ENCODE data around the gene TMEM115. TPM values are rescaled to one million over a fixed set of nuclear protein-coding genes. Genes with fewer than 3 reads are reported as not detected.
A peak's percentile ranks its signal among the peaks of the same experiment; 100 is the strongest.

The TMEM115 gene
- total and polyA plus RNA-seq, 10 of the 15 experiments (the other 5 are each of a cell fraction or from before 2014, with no cell fraction given), result 1.9 to 18.7 (median 13.2) TPM

GRCh38 chr3:50321336-50322114, 37.8 kb downstream of the TMEM115 start (continued):
- TF ChIP-seq, protein P1, sequence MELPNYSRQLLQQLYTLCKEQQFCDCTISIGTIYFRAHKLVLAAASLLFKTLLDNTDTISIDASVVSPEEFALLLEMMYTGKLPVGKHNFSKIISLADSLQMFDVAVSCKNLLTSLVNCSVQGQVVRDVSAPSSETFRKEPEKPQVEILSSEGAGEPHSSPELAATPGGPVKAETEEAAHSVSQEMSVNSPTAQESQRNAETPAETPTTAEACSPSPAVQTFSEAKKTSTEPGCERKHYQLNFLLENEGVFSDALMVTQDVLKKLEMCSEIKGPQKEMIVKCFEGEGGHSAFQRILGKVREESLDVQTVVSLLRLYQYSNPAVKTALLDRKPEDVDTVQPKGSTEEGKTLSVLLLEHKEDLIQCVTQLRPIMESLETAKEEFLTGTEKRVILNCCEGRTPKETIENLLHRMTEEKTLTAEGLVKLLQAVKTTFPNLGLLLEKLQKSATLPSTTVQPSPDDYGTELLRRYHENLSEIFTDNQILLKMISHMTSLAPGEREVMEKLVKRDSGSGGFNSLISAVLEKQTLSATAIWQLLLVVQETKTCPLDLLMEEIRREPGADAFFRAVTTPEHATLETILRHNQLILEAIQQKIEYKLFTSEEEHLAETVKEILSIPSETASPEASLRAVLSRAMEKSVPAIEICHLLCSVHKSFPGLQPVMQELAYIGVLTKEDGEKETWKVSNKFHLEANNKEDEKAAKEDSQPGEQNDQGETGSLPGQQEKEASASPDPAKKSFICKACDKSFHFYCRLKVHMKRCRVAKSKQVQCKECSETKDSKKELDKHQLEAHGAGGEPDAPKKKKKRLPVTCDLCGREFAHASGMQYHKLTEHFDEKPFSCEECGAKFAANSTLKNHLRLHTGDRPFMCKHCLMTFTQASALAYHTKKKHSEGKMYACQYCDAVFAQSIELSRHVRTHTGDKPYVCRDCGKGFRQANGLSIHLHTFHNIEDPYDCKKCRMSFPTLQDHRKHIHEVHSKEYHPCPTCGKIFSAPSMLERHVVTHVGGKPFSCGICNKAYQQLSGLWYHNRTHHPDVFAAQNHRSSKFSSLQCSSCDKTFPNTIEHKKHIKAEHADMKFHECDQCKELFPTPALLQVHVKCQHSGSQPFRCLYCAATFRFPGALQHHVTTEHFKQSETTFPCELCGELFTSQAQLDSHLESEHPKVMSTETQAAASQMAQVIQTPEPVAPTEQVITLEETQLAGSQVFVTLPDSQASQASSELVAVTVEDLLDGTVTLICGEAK (IDR thresholded peaks at IDR 0.05; ENCODE audit: borderline replicate concordance), result peak; percentile 82; the same call in 1 of the 2 replicates
- TF ChIP-seq CHD2 (IDR thresholded peaks at IDR 0.05; ENCODE audit: borderline replicate concordance, low read depth, low read length), result peak; percentile 46
- TF ChIP-seq, protein P2, sequence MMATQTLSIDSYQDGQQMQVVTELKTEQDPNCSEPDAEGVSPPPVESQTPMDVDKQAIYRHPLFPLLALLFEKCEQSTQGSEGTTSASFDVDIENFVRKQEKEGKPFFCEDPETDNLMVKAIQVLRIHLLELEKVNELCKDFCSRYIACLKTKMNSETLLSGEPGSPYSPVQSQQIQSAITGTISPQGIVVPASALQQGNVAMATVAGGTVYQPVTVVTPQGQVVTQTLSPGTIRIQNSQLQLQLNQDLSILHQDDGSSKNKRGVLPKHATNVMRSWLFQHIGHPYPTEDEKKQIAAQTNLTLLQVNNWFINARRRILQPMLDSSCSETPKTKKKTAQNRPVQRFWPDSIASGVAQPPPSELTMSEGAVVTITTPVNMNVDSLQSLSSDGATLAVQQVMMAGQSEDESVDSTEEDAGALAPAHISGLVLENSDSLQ (IDR thresholded peaks at IDR 0.05), result peak; percentile 10; the same call in 1 of the 2 replicates
- TF ChIP-seq KLF5 (IDR thresholded peaks at IDR 0.05; ENCODE audit: partially characterized antibody), result peak; percentile 100
- no peak for TF ChIP-seq EP300 (IDR thresholded peaks at IDR 0.05; ENCODE audit: borderline replicate concordance in 1 of 2, control insufficient read depth in 1 of 2, low read depth in 2 of 2, low read length in 2 of 2)
- TF ChIP-seq, protein P3, sequence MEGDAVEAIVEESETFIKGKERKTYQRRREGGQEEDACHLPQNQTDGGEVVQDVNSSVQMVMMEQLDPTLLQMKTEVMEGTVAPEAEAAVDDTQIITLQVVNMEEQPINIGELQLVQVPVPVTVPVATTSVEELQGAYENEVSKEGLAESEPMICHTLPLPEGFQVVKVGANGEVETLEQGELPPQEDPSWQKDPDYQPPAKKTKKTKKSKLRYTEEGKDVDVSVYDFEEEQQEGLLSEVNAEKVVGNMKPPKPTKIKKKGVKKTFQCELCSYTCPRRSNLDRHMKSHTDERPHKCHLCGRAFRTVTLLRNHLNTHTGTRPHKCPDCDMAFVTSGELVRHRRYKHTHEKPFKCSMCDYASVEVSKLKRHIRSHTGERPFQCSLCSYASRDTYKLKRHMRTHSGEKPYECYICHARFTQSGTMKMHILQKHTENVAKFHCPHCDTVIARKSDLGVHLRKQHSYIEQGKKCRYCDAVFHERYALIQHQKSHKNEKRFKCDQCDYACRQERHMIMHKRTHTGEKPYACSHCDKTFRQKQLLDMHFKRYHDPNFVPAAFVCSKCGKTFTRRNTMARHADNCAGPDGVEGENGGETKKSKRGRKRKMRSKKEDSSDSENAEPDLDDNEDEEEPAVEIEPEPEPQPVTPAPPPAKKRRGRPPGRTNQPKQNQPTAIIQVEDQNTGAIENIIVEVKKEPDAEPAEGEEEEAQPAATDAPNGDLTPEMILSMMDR (IDR thresholded peaks at IDR 0.05 in 2 of 3, conservative IDR thresholded peaks at IDR 0.05 in 1 of 3; ENCODE audit: control insufficient read depth in 2 of 3, extremely low read depth in 1 of 3, insufficient read depth in 1 of 3, low read depth in 3 of 3, low read length in 3 of 3), result peak; percentile 32 to 68 (median 35); a peak in 5 of 6 replicates
